Large intestine (tissue), 3 donors: ENCODE results near the gene FEM1A. TPM values are rescaled to one million over a fixed set of nuclear protein-coding genes. Genes with fewer than 3 reads are reported as not detected.

ENCODE experiments used
- DNase-seq, 2 donors: peaks; one replicate each; pipeline versions ENCODE4 v3.0.0 to v3.0.0-alpha.2; 2013
- H3K27ac ChIP-seq: one replicate; pipeline ENCODE4 v1.5.1; 2013; ENCODE audit warnings: low read length
- H3K27me3 ChIP-seq: 2 replicates; pipeline ENCODE4 v1.6.1; 2013; ENCODE audit warnings: low read length; ENCODE audit not compliant: control insufficient read depth, insufficient read depth
- H3K36me3 ChIP-seq: 2 replicates; pipeline ENCODE4 v1.6.1; 2013; ENCODE audit warnings: low read length; ENCODE audit not compliant: control insufficient read depth, insufficient read depth
- H3K4me1 ChIP-seq: one replicate; pipeline ENCODE4 v1.6.1; 2013; ENCODE audit warnings: low read length; ENCODE audit not compliant: control insufficient read depth, insufficient read depth
- H3K4me3 ChIP-seq: one replicate; pipeline ENCODE4 v1.5.1; 2013; ENCODE audit warnings: low read length
- H3K9me3 ChIP-seq: one replicate; pipeline ENCODE4 v1.6.1; 2013; ENCODE audit warnings: mild to moderate bottlenecking, low read depth, low read length, moderate library complexity; ENCODE audit not compliant: control insufficient read depth
- WGBS: methylation state at CpG from one replicate; pipeline ENCODE4 v1.1.5; 2013; ENCODE audit warnings: low lambda C conversion rate; ENCODE audit not compliant: insufficient coverage; 5-methylcytosine and 5-hydroxymethylcytosine counted together
- polyA plus RNA-seq: library from polyadenylated mRNA; unstranded; fragments of 120-200 nt; gene quantifications from one replicate; pipeline ENCODE4 v1.2.1, GENCODE V29; 2013

The FEM1A gene
- polyA plus RNA-seq, 1 donor = 1.7 TPM

- Histone ChIP-seq H3K27me3 (no peaks in the 10 kb centered on the region), H3K27ac (no peak overlapping the region), H3K4me3 (no peak overlapping the region), H3K9me3 (no peaks in the 10 kb centered on the region), H3K36me3 (no peaks in the 10 kb centered on the region), H3K4me1 (peaks cover 2% of the 10 kb centered on the region)
- WGBS = no CpG with 5 or more reads among the region's 6 CpGs
- no peak for DNase-seq
Measured at GRCh38 chr19:4754248-4754647, 37.3 kb upstream of the FEM1A start.

- H3K27ac ChIP-seq = no peak overlapping the region
- 80% methylated on average over 2 of the region's 7 CpGs for WGBS
- H3K27me3 ChIP-seq = no peaks in the 10 kb centered on the region
- H3K4me3 ChIP-seq = no peak overlapping the region
- H3K9me3 ChIP-seq = peaks cover 4% of the 10 kb centered on the region
- H3K4me1 ChIP-seq = peaks cover 12% of the 10 kb centered on the region
- no peaks in the 10 kb centered on the region for H3K36me3 ChIP-seq
- no peak for DNase-seq
Measured at GRCh38 chr19:4755459-4755858, 36.1 kb upstream of the FEM1A start.

- Histone ChIP-seq H3K4me3 (no peak overlapping the region), H3K9me3 (peaks cover 4% of the 10 kb centered on the region), H3K4me1 (peaks cover 14% of the 10 kb centered on the region), H3K36me3 (no peaks in the 10 kb centered on the region), H3K27ac (no peak overlapping the region), H3K27me3 (no peaks in the 10 kb centered on the region)
- 100% methylated on average over 1 of the region's 4 CpGs for WGBS
- no peak for DNase-seq
Measured at GRCh38 chr19:4758082-4758481, 33.5 kb upstream of the FEM1A start.

GRCh38 chr19:4758659-4759058, 32.9 kb upstream of the FEM1A start:
- WGBS = no CpG with 5 or more reads among the region's 5 CpGs

GRCh38 chr19:4759388-4760284, 31.9 kb upstream of the FEM1A start:
- WGBS = 0% methylated on average over 5 of the region's 53 CpGs
- Histone ChIP-seq H3K36me3 (no peaks in the 10 kb centered on the region), H3K27me3 (no peaks in the 10 kb centered on the region), H3K27ac (no peak overlapping the region), H3K4me3 (peak overlapping the region; percentile 14), H3K4me1 (peaks cover 14% of the 10 kb centered on the region), H3K9me3 (peaks cover 4% of the 10 kb centered on the region)
- peak; percentile 98 to 99 for DNase-seq

More at GRCh38 chr19:4758659-4759058, 32.9 kb upstream of the FEM1A start:
- H3K4me3 ChIP-seq = no peak overlapping the region
- H3K27ac ChIP-seq = no peak overlapping the region
- peaks cover 14% of the 10 kb centered on the region for H3K4me1 ChIP-seq
- no peak for DNase-seq
- H3K36me3 ChIP-seq = no peaks in the 10 kb centered on the region
- H3K27me3 ChIP-seq = no peaks in the 10 kb centered on the region
- peaks cover 4% of the 10 kb centered on the region for H3K9me3 ChIP-seq

- H3K4me1 ChIP-seq = peaks cover 14% of the 10 kb centered on the region
- DNase-seq = no peak
- no peak overlapping the region for H3K27ac ChIP-seq
- H3K9me3 ChIP-seq = peaks cover 4% of the 10 kb centered on the region
- no peaks in the 10 kb centered on the region for H3K36me3 ChIP-seq
- peak overlapping the region; percentile 14 for H3K4me3 ChIP-seq
- WGBS = no CpG with 5 or more reads among the region's 10 CpGs
- no peaks in the 10 kb centered on the region for H3K27me3 ChIP-seq
Measured at GRCh38 chr19:4760285-4760650, 31.3 kb upstream of the FEM1A start.

GRCh38 chr19:4763021-4763420, 28.5 kb upstream of the FEM1A start:
- Histone ChIP-seq H3K4me1 (peaks cover 14% of the 10 kb centered on the region), H3K4me3 (no peak overlapping the region), H3K27ac (no peak overlapping the region), H3K9me3 (peaks cover 4% of the 10 kb centered on the region), H3K36me3 (no peaks in the 10 kb centered on the region), H3K27me3 (no peaks in the 10 kb centered on the region)
- WGBS = no CpG with 5 or more reads among the region's 6 CpGs
- no peak for DNase-seq

GRCh38 chr19:4764393-4764660, 27.2 kb upstream of the FEM1A start:
- Histone ChIP-seq H3K36me3 (no peaks in the 10 kb centered on the region), H3K9me3 (peaks cover 4% of the 10 kb centered on the region), H3K4me3 (no peak overlapping the region), H3K27ac (no peak overlapping the region), H3K4me1 (peaks cover 11% of the 10 kb centered on the region), H3K27me3 (no peaks in the 10 kb centered on the region)
- no peak for DNase-seq
- no CpG with 5 or more reads among the region's 5 CpGs for WGBS

GRCh38 chr19:4768934-4769777, 22.4 kb upstream of the FEM1A start:
- no peaks in the 10 kb centered on the region for H3K4me1 ChIP-seq
- no peak overlapping the region for H3K27ac ChIP-seq
- DNase-seq = peak; percentile 79 to 85
- H3K36me3 ChIP-seq = no peaks in the 10 kb centered on the region
- H3K9me3 ChIP-seq = no peaks in the 10 kb centered on the region
- peak overlapping the region; percentile 19 for H3K4me3 ChIP-seq
- WGBS = 0% methylated on average over 4 of the region's 37 CpGs
- H3K27me3 ChIP-seq = peaks cover 6% of the 10 kb centered on the region

- Histone ChIP-seq H3K4me1 (no peaks in the 10 kb centered on the region), H3K4me3 (no peak overlapping the region), H3K9me3 (no peaks in the 10 kb centered on the region), H3K27ac (no peak overlapping the region), H3K36me3 (no peaks in the 10 kb centered on the region), H3K27me3 (peaks cover 9% of the 10 kb centered on the region)
- WGBS = no CpG with 5 or more reads among the region's 2 CpGs
- no peak for DNase-seq
Measured at GRCh38 chr19:4772566-4772965, 19.0 kb upstream of the FEM1A start.
